ENCODE results near the gene NT5C2. TPM values are rescaled to one million over a fixed set of nuclear protein-coding genes. Genes with fewer than 3 reads are reported as not detected.

NT5C2 gene
- polyA plus RNA-seq, 1 donor from 2014 or later: 50.1 TPM

DNA sequence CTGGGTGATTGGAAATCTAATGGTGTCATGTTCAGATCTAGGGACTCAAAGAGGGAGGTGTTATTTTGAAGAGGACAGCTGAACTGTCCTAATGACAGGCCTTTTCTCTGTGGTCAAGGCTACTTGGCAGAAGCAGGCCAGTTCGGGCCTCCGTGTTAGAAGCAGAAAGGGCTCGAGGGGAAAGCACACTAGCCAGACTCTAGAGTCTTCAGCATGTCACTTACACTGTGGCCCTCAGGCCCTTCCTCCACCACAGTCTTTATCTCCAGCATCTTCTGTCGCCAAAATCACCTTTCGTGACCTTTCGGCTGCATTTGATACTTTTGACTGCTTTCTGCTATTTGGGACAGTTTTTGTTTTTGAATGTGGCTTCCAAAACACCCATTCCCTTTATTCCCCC is 151.7 kb downstream of the NT5C2 start:
- peaks cover 2% of the 10 kb centered on the region for H3K36me3 Mint-ChIP-seq
- H3K9me3 Mint-ChIP-seq: no peaks in the 10 kb centered on the region

DNA sequence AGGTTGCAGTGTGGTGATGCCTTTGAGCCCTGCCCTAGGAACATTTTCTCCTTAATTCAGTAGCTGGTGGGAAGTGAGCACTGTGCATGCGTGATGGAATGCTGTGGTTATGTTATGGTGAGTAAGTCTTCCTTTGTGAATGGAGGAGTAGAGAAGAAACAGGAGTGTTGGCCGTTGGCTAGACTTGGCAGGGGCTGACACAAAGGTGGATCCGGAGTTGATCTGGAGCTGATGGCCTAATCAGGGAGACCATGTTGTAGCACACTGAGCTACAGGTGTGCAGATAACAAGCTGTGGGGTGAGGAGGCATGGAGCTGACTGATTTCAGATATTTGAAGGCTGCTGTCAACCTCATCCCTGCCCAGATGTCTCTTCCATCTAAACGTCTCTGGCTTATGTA is 152.7 kb downstream of the NT5C2 start:
- Mint-ChIP-seq H3K27me3 (no peaks in the 10 kb centered on the region), H3K36me3 (peaks cover 2% of the 10 kb centered on the region), H3K4me3 (no peak overlapping the region), H3K9me3 (no peaks in the 10 kb centered on the region), H3K4me1 (peaks cover 11 to 13% (median 12%) of the 10 kb centered on the region in 3 donors), H3K27ac (no peak overlapping the region)

More for the DNA sequence above, 151.7 kb downstream of the NT5C2 start:
- Mint-ChIP-seq H3K4me1 (peaks cover 11 to 13% (median 12%) of the 10 kb centered on the region in 3 donors), H3K27ac (no peak overlapping the region), H3K4me3 (no peak overlapping the region), H3K27me3 (no peaks in the 10 kb centered on the region)

DNA sequence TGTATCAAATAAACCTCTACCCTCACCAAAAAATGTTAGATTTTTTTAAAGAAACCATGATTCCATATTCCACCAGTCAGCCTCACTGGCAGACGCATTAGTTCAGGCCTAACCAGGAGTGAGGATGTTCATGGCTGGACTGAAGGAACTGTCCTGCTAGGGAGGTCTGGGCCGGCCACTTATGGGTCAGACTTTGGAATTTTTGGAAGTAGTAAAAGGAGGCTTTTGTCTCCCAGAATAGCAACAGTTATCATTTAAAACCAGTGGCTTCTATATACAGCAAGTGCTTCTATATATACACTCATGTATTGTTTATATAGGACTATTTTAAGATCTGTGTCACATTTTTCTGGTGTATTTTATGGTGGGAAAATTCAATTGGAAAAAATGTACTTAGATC is 154.5 kb downstream of the NT5C2 start:
- Mint-ChIP-seq H3K9me3 (no peaks in the 10 kb centered on the region), H3K27me3 (no peaks in the 10 kb centered on the region), H3K27ac (no peak overlapping the region), H3K4me3 (no peak overlapping the region), H3K4me1 (peaks cover 11 to 13% (median 12%) of the 10 kb centered on the region in 3 donors), H3K36me3 (peaks cover 2% of the 10 kb centered on the region)

Other genes starting within 250 kb of the NT5C2 start
- gene RPEL1, start 52.6 kb upstream of the NT5C2 start, polyA plus RNA-seq: not detected
- gene INA, start 83.9 kb upstream of the NT5C2 start, polyA plus RNA-seq: not detected
- 9.1 TPM for gene PCGF6, start 157.9 kb upstream of the NT5C2 start, polyA plus RNA-seq
- 2.3 TPM for gene TAF5, start 174.7 kb upstream of the NT5C2 start, polyA plus RNA-seq
- 353 TPM for gene ATP5MK, start 203.2 kb upstream of the NT5C2 start, polyA plus RNA-seq
- 13.5 TPM for gene PDCD11, start 203.4 kb upstream of the NT5C2 start, polyA plus RNA-seq

Data from IgD-negative memory B cell (primary cell).